Suprapubic skin (tissue), 3 donors: ENCODE results near the gene DCAF7.

Experiments
- CTCF ChIP-seq, 2 donors: fragments of 200-600 bp in 1 of 2; fragments of 450-650 bp in 1 of 2; sonication (generic) in 1 of 2; IDR thresholded peaks; one replicate each; pipeline ENCODE4 v1.5.1; 2016 to 2019; ENCODE audit warnings: antibody characterized with exemption in 2 of 2, mild to moderate bottlenecking in 1 of 2, moderate library complexity in 1 of 2
- POLR2A ChIP-seq, 2 donors: fragments of 450-650 bp; IDR thresholded peaks; one replicate each; pipeline ENCODE4 v1.6.1; 2017; ENCODE audit warnings: antibody characterized with exemption in 2 of 2, mild to moderate bottlenecking in 2 of 2, moderate library complexity in 2 of 2

- TF ChIP-seq POLR2A (IDR thresholded peaks at IDR 0.05), result no peak
- no peak for TF ChIP-seq CTCF (IDR thresholded peaks at IDR 0.05)
Measured at GRCh38 chr17:63600569-63601438, 50.5 kb downstream of the DCAF7 start, which contains the start of gene TACO1.
